GM12878 (cell line): ENCODE results near the gene MAP2K1. TPM values are rescaled to one million over a fixed set of nuclear protein-coding genes. Genes with fewer than 3 reads are reported as not detected.
A peak's percentile ranks its signal among the peaks of the same experiment; 100 is the strongest.
"Not testable (repeated sequence)": the region's sequence is repeated elsewhere in the genome, so short reads cannot be mapped to it uniquely, and the experiment has no call there.

Source experiments
- ATAC-seq: fragments of 200-7000 bp; cut with Tn5 transposase; 3 replicates; pipeline ENCODE4 v1.9.1; 2020; ENCODE audit warnings: mild to moderate bottlenecking, moderate library complexity
- BruUV-seq: library from RNA; stranded (reverse); fragments of 400-500 nt; replicated peaks from 2 replicates; lab custom pipeline; 2021; lab: Mats Ljungman, UMichigan
- CTCF ChIA-PET: fragments of 300-600 bp; sonication (Branson Sonifier 250); formaldehyde crosslinking; extraction: SDS; loops from one replicate; lab custom pipeline; 2021; ENCODE audit warnings: inconsistent platforms; lab: Yijun Ruan, JAX
- POLR2A ChIA-PET: fragments of 350-600 bp; formaldehyde crosslinking; extraction: SDS; loops from one replicate; lab custom pipeline; 2021; ENCODE audit warnings: inconsistent platforms; lab: Charles Lee
- RAD21 ChIA-PET: fragments of 300-600 bp; sonication (Branson Sonifier 250); formaldehyde crosslinking; loops from one replicate; lab custom pipeline; 2023; ENCODE audit warnings: antibody characterized with exemption; ENCODE audit not compliant: unreplicated experiment; lab: Charles Lee
- SMC1A ChIA-PET: fragments of 300-600 bp; sonication (Branson Sonifier 250); formaldehyde crosslinking; loops from one replicate; lab custom pipeline; 2023; ENCODE audit not compliant: unreplicated experiment, uncharacterized antibody; lab: Charles Lee
- DNase-seq: peaks from one replicate; pipeline ENCODE4 v3.0.0-alpha.2; 2011; ENCODE audit warnings: low read depth, low spot score
- FAIRE-seq: peaks from 3 replicates; lab custom pipeline; 2011; peaks lifted over from hg19 to GRCh38; lab: Jason Lieb, UNC
- H2AFZ ChIP-seq: 2 replicates; pipeline ENCODE4 v1.6.0; 2011; ENCODE audit warnings: low read depth, low read length, control low read depth; ENCODE audit not compliant: control insufficient read depth
- H3K27ac ChIP-seq: 2 replicates; pipeline ENCODE4 v1.5.1; 2011; ENCODE audit warnings: control low read depth; ENCODE audit not compliant: control insufficient read depth, insufficient read depth
- H3K27me3 ChIP-seq, 2 experiments: replicated peaks in 1 of 2; 2 replicates each; pipeline versions ENCODE4 v1.6.0 to v1.6.1; 2011; ENCODE audit warnings: low read length in 1 of 2; ENCODE audit not compliant: control insufficient read depth in 2 of 2, insufficient read depth in 2 of 2
- H3K36me3 ChIP-seq, 2 experiments: 2 replicates each; pipeline ENCODE4 v1.5.1; 2011; ENCODE audit warnings: low read length in 1 of 2; ENCODE audit not compliant: control insufficient read depth in 2 of 2, insufficient read depth in 2 of 2
- H3K4me1 ChIP-seq: 2 replicates; pipeline ENCODE4 v1.6.1; 2011; ENCODE audit warnings: mild to moderate bottlenecking, low read length, moderate library complexity, mixed read lengths; ENCODE audit not compliant: control insufficient read depth, insufficient read depth
- H3K4me2 ChIP-seq: 2 replicates; pipeline ENCODE4 v1.6.0; 2011; ENCODE audit warnings: control low read depth; ENCODE audit not compliant: control insufficient read depth, insufficient read depth
- H3K4me3 ChIP-seq: fragments of 200-600 bp; sonication (generic); 2 replicates; pipeline ENCODE4 v1.5.1; 2016
- H3K79me2 ChIP-seq: 2 replicates; pipeline ENCODE4 v1.6.0; 2011; ENCODE audit warnings: low read length; ENCODE audit not compliant: control insufficient read depth, insufficient read depth
- H3K9ac ChIP-seq: 2 replicates; pipeline ENCODE4 v1.8.0; 2011; ENCODE audit warnings: low read length, control low read depth, mixed read lengths; ENCODE audit not compliant: control insufficient read depth, insufficient read depth
- H3K9me3 ChIP-seq: replicated peaks from 3 replicates; pipeline ENCODE4 v1.5.1; 2011; ENCODE audit warnings: mild to moderate bottlenecking, low read length; ENCODE audit not compliant: control insufficient read depth, insufficient read depth
- H4K20me1 ChIP-seq: 2 replicates; pipeline ENCODE4 v1.6.0; 2011; ENCODE audit not compliant: control insufficient read depth, insufficient read depth
- ATF7 ChIP-seq: fragments of 450-650 bp; IDR thresholded peaks from 2 replicates; pipeline ENCODE4 v1.6.1; 2016; ENCODE audit warnings: low read depth, mild to moderate bottlenecking
- CBX5 ChIP-seq: sonication (generic); IDR thresholded peaks from 2 replicates; pipeline ENCODE4 v1.6.1; 2016; ENCODE audit warnings: low read depth, moderate library complexity, mild to moderate bottlenecking, inconsistent platforms
- CREB1 ChIP-seq: IDR thresholded peaks from 2 replicates; pipeline ENCODE4 v1.6.1; 2012; ENCODE audit warnings: low read depth, mild to moderate bottlenecking, inconsistent platforms
- DPF2 ChIP-seq: fragments of 450-650 bp; IDR thresholded peaks from 2 replicates; pipeline ENCODE4 v1.6.1; 2017; ENCODE audit warnings: mild to moderate bottlenecking
- EED ChIP-seq: sonication (generic); IDR thresholded peaks from 2 replicates; pipeline ENCODE4 v1.6.1; 2016; ENCODE audit warnings: antibody characterized with exemption, low read depth
- RAD51 ChIP-seq: fragments of 450-650 bp; IDR thresholded peaks from 2 replicates; pipeline ENCODE4 v1.6.1; 2016; ENCODE audit warnings: moderate library complexity, mild to moderate bottlenecking, inconsistent platforms
- RB1 ChIP-seq: fragments of 450-650 bp; formaldehyde crosslinking; IDR thresholded peaks from 2 replicates; pipeline ENCODE4 v1.6.1; 2017; ENCODE audit warnings: mild to moderate bottlenecking, borderline replicate concordance
- SMAD1 ChIP-seq: fragments of 450-650 bp; IDR thresholded peaks from 2 replicates; pipeline ENCODE4 v1.6.1; 2018; ENCODE audit warnings: mild to moderate bottlenecking, low read depth; ENCODE audit not compliant: partially characterized antibody
- SRF ChIP-seq, 2 experiments: IDR thresholded peaks; 2 replicates each; pipeline ENCODE4 v1.6.1; 2011; ENCODE audit warnings: low read depth in 2 of 2, low read length in 2 of 2, mild to moderate bottlenecking in 1 of 2, moderate library complexity in 1 of 2
- WGBS: methylation state at CpG from one replicate; pipeline ENCODE4 v1.1.6; 2016; ENCODE audit warnings: low lambda C conversion rate; ENCODE audit not compliant: insufficient replicate concordance, insufficient coverage; ENCODE audit errors: missing lambda C conversion rate; 5-methylcytosine and 5-hydroxymethylcytosine counted together
- in situ Hi-C: fragments of 300-500 bp; cut with MboI; formaldehyde crosslinking; loops from 9 replicates; pipeline ENCODE4 v1.14.3; 2018; ENCODE audit warnings: mixed read lengths
- intact Hi-C: fragments of 100-400 bp; cut with micrococcal nuclease; formaldehyde crosslinking; loops from one replicate; pipeline ENCODE4 v1.14.2; 2022; ENCODE audit not compliant: unreplicated experiment
- polyA plus RNA-seq, 11 experiments: library from polyadenylated mRNA; depleted of rRNA in 4 of 11; unstranded in 6 of 11; stranded (reverse) in 5 of 11; fragments of >200 nt; fragmentation: Nextera tagmentation in 4 of 11; fragmentation: Illumina TruSeq in 1 of 11; extraction: Ambion mirVana in 4 of 11; extraction: Trizol in 1 of 11; gene quantifications; 1 replicate in 1 of 11; 2 replicates in 10 of 11; pipeline versions ENCODE4 v1.2.1 to v1.2.3, GENCODE V29; 2011 to 2016; ENCODE audit warnings: inconsistent platforms in 2 of 11, missing spikeins in 2 of 11, low read depth in 1 of 11
- total RNA-seq, 4 experiments: library from RNA; depleted of rRNA in 3 of 4; stranded (reverse); fragments of >200 nt in 3 of 4; fragmentation: Illumina TruSeq in 1 of 4; extraction: Trizol in 1 of 4; gene quantifications; 2 replicates each; pipeline versions ENCODE4 v1.2.1 to v1.2.3, GENCODE V29; 2013 to 2021
- TF ChIP-seq, protein P1 (sequence below): fragments of 450-650 bp; IDR thresholded peaks from 2 replicates; pipeline ENCODE4 v1.6.1; 2018; ENCODE audit warnings: mild to moderate bottlenecking, low read depth, moderate library complexity; ENCODE audit not compliant: partially characterized antibody

MAP2K1 gene
- total and polyA plus RNA-seq, 10 of the 15 experiments (the other 5 are each of a cell fraction or from before 2014, with no cell fraction given) = 11.2 to 112 (median 56.6) TPM

DNA sequence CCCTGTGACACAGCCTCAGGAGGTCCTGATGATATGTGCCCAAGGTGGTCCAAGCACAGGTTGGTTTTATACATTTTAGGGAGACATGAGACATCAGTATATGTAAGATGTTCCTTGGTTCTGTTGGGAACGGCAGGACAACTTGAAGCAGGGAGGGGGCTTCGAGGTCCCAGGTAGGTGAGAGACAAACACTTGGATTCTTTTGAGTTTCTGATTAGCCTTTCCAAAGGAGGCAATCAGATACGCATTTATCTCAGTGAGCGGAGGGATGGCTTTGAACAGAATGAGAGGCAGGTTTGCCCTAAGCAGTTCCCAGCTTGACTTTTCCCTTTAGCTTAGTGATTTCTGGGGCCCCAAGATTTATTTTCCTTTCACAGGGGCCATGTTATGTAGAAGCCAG is 84.1 kb downstream of the MAP2K1 start:
- BruUV-seq, H2AFZ ChIP-seq, H3K9ac ChIP-seq, DNase-seq, H3K36me3 ChIP-seq, FAIRE-seq, H3K27me3 ChIP-seq, in situ Hi-C loops, ATAC-seq, H3K4me3 ChIP-seq, H4K20me1 ChIP-seq, H3K4me2 ChIP-seq, H3K9me3 ChIP-seq, H3K27ac ChIP-seq: not testable (repeated sequence)
- H3K4me1 ChIP-seq = peaks cover 27% of the 10 kb centered on the region
- RAD21 ChIA-PET = interaction anchor here (1.7 to 3.6 kb wide), 5 partner anchors 21 to 83 kb away, joined by 5 to 35 read pairs (median 11); partner anchors contain the start of gene MAP2K1
- POLR2A ChIA-PET = interaction anchor here (0.5 to 3.1 kb wide), 4 partner anchors 8 to 67 kb away, joined by 3 to 14 read pairs (median 4); no protein-coding TSS in a partner anchor
- intact Hi-C loops = loop anchor here (1.0 kb wide), 1 partner anchor 84 kb away; no protein-coding TSS in a partner anchor
- SMC1A ChIA-PET = interaction anchor here (0.8 to 4.6 kb wide), 12 partner anchors 11 to 145 kb away, joined by 3 to 27 read pairs (median 3); partner anchors contain the start of genes MAP2K1 and SNAPC5
- CTCF ChIA-PET = interaction anchor here (0.5 to 4.5 kb wide), 6 partner anchors 18 to 874 kb away, joined by 3 to 44 read pairs (median 5); partner anchors contain the start of gene SNAPC5
- peaks cover 12% of the 10 kb centered on the region for H3K79me2 ChIP-seq
- WGBS = 96% methylated on average over 4 of the region's 4 CpGs

DNA sequence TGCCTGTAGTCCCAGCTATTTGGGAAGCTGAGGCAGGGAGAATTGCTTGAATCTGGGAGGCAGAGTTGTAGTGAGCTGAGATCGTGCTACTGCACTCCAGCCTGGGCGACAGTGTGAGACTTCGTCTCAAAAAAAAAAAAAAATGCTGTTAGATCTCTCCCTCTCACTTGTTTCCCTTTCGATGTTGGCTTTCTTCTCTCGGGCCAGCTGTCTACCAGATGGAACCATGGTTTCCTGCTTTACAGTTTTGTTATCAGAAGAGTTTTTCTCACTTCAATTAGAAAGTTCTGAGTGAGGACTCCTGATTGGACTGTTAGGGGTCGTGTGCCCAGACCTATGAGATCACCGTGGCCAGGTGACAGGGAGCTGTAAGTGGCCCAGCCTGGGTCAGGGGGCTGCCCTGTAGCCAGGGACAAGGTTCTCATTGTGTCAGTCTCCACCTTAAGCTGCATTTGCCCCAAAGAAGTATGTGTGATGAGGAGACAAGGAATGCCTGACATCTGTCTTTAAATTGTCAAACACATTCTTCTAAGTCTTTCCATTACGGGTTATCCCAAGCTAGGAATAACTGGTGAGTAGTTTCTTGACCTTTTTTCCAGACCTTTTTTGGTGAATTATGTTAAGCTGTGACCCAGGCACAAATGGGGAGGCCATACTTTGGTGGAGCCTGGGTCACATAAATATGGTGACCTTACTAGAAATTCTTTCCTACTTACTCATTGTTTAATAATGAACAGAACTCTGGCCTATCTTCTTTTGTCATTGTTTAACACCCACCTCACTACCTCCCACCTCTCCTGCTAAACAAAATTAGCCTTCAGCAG is 85.7 kb downstream of the MAP2K1 start:
- Histone ChIP-seq H4K20me1 (no peaks in the 10 kb centered on the region; the same call in 1 of the 2 replicates), H3K27ac (peak overlapping the region; percentile 69), H3K4me2 (peak overlapping the region; percentile 84), H3K9ac (no peak overlapping the region; the same call in none of the 2 replicates), H2AFZ (no peak overlapping the region; the same call in 1 of the 2 replicates), H3K9me3 (no peaks in the 10 kb centered on the region), H3K79me2 (peaks cover 16% of the 10 kb centered on the region), H3K4me3 (no peak overlapping the region), H3K27me3 (no peaks in the 10 kb centered on the region), H3K36me3 (no peaks in the 10 kb centered on the region; a peak in 3 of 4 replicates), H3K4me1 (peaks cover 35% of the 10 kb centered on the region)
- WGBS = 8% methylated on average over 7 of the region's 8 CpGs
- BruUV-seq = no TSS peak
- ATAC-seq = peak; percentile 94
- in situ Hi-C loops = no loop called here
- CTCF ChIA-PET = interaction anchor here (0.7 to 4.5 kb wide), 11 partner anchors 17 to 876 kb away, joined by 3 to 44 read pairs (median 3); partner anchors contain the start of genes SNAPC5, TIPIN and ZWILCH
- SMC1A ChIA-PET = interaction anchor here (0.6 to 4.6 kb wide), 14 partner anchors 10 to 127 kb away, joined by 3 to 27 read pairs (median 4); partner anchors contain the start of genes MAP2K1 and SNAPC5
- POLR2A ChIA-PET = interaction anchor here (0.5 to 3.1 kb wide), 18 partner anchors 27 to 1710 kb away, joined by 3 to 14 read pairs (median 4); partner anchors contain the start of genes MAP2K1, RPL4 and ZWILCH
- peak; percentile 90 for FAIRE-seq
- RAD21 ChIA-PET = interaction anchor here (0.8 to 3.6 kb wide), 11 partner anchors 19 to 148 kb away, joined by 3 to 35 read pairs (median 8); partner anchors contain the start of genes MAP2K1 and SNAPC5
- intact Hi-C loops = loop anchor here (1.0 kb wide), 1 partner anchor 82 kb away; no protein-coding TSS in a partner anchor
- DNase-seq = peak; percentile 78
- TF ChIP-seq ATF7 (peak; percentile 91), CBX5 (no peak), RB1 (no peak), SRF (IDR thresholded peaks at IDR 0.05; ENCODE audit: low read depth in 2 of 2, low read length in 2 of 2) (no peak), SMAD1 (no peak), EED (no peak), CREB1 (0 out of 2 replicates have a peak, but pooled peaks have one; percentile 11), RAD51 (peak; percentile 87), DPF2 (0 out of 2 replicates have a peak, but pooled peaks have one; percentile 35)
- TF ChIP-seq, protein P1, sequence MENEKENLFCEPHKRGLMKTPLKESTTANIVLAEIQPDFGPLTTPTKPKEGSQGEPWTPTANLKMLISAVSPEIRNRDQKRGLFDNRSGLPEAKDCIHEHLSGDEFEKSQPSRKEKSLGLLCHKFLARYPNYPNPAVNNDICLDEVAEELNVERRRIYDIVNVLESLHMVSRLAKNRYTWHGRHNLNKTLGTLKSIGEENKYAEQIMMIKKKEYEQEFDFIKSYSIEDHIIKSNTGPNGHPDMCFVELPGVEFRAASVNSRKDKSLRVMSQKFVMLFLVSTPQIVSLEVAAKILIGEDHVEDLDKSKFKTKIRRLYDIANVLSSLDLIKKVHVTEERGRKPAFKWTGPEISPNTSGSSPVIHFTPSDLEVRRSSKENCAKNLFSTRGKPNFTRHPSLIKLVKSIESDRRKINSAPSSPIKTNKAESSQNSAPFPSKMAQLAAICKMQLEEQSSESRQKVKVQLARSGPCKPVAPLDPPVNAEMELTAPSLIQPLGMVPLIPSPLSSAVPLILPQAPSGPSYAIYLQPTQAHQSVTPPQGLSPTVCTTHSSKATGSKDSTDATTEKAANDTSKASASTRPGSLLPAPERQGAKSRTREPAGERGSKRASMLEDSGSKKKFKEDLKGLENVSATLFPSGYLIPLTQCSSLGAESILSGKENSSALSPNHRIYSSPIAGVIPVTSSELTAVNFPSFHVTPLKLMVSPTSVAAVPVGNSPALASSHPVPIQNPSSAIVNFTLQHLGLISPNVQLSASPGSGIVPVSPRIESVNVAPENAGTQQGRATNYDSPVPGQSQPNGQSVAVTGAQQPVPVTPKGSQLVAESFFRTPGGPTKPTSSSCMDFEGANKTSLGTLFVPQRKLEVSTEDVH = no peak
